ENCODE measurements around the gene FNIP2.

FNIP2 gene

DNA sequence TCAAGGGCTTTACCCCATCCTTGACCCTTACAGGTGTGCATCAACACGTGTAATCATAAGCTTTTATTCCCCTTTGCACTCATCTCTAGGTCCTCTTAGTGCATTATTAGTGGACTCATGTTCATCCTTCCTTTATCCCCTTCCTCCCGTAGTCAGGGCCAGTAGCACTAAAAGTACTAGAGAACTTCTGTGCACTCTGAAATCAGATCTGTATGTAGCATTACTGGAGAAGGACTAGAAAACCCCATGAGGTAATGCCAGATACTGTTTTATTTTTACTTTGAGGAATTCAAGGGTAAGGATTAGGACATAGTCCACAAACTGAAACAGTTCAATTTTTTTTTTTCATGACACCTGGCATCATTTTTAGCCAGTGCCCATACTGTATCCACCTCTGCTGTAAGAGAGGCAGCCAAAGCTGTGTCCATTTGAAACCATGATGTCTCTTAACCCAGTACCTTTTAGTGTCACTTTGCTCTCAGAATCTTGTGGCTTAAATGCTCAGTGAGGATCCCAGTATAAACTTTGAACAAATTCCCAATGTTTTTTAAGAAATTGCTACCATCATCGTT lies 134.7 kb downstream of the FNIP2 start:
- TF ChIP-seq, protein P1, sequence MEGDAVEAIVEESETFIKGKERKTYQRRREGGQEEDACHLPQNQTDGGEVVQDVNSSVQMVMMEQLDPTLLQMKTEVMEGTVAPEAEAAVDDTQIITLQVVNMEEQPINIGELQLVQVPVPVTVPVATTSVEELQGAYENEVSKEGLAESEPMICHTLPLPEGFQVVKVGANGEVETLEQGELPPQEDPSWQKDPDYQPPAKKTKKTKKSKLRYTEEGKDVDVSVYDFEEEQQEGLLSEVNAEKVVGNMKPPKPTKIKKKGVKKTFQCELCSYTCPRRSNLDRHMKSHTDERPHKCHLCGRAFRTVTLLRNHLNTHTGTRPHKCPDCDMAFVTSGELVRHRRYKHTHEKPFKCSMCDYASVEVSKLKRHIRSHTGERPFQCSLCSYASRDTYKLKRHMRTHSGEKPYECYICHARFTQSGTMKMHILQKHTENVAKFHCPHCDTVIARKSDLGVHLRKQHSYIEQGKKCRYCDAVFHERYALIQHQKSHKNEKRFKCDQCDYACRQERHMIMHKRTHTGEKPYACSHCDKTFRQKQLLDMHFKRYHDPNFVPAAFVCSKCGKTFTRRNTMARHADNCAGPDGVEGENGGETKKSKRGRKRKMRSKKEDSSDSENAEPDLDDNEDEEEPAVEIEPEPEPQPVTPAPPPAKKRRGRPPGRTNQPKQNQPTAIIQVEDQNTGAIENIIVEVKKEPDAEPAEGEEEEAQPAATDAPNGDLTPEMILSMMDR (IDR thresholded peaks at IDR 0.05; ENCODE audit: low read depth, low read length): no peak
- no peaks in the 10 kb centered on the region for H3K36me3 ChIP-seq
- no peaks in the 10 kb centered on the region for H3K9me3 ChIP-seq
- no peak for DNase-seq
- H3K4me1 ChIP-seq: no peaks in the 10 kb centered on the region
- no peaks in the 10 kb centered on the region for H3K27me3 ChIP-seq
- no peak overlapping the region for H3K4me3 ChIP-seq (ENCODE audit: low read depth, low read length)

DNA sequence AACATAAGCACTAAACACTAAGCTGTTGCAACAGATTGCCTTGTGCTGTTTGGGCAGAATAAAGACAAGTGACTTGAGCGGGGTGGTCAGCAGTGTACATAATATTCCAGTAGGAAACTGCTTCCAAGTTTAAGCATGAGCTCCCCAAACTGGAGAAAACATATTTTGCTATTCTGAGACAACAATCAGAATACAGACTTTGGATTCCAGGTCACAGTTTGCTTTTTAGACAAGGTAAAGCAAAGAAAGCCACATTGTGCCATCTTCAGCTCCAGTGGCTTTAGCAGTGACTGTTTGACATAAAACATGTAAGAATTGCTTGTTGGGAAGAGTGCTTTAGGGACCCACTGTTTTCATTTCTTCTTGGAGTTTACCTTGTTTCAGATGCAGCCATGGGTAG lies 136.0 kb downstream of the FNIP2 start:
- Histone ChIP-seq H3K9me3 (no peaks in the 10 kb centered on the region), H3K4me3 (ENCODE audit: low read depth, low read length) (no peak overlapping the region), H3K4me1 (no peaks in the 10 kb centered on the region), H3K36me3 (no peaks in the 10 kb centered on the region), H3K27me3 (no peaks in the 10 kb centered on the region)
- TF ChIP-seq, protein P1 (IDR thresholded peaks at IDR 0.05; ENCODE audit: low read depth, low read length): no peak
- no peak for DNase-seq

DNA sequence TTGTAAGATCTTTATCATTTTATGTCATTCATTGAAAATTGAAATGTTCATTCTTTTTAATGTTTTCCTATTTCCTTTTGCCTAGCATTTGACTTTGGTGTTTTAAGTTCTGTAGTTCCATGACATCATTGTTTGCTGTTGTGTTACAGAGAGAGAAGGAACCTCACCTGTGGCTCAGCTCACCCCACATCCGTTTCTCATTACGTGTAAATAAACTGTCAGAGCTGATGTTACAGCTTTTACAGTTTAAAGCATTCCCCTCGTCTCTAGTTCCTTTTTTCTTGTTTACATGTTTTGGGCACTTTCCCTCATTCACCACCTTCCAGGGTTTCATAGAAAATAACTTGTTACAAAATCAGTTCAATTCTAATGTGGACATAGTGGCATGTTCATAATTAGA lies 137.2 kb downstream of the FNIP2 start:
- no peak for DNase-seq

DNA sequence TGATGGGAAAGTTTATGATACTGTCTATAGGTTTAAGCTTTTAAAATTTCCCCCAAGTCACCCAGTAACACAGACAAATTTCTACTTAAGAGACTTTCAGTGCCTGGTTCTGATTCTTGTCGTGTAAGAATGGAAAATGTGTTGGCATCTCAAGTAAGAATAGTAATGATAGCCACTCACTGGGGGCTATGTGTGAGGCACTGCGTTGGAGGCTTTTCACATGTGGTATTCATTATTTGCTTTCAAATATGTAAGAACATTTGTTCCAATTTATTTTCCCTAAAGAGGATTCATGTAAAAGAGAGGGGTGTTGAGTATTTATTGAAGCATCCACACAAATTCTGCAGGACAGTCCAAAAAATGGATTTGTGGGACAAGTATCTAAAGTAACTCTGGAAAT lies 143.6 kb downstream of the FNIP2 start:
- Histone ChIP-seq H3K27me3 (no peaks in the 10 kb centered on the region), H3K36me3 (no peaks in the 10 kb centered on the region), H3K9me3 (no peaks in the 10 kb centered on the region), H3K4me3 (ENCODE audit: low read depth, low read length) (no peak overlapping the region), H3K4me1 (no peaks in the 10 kb centered on the region)
- TF ChIP-seq, protein P1 (IDR thresholded peaks at IDR 0.05; ENCODE audit: low read depth, low read length): no peak
- no peak for DNase-seq

More for the DNA sequence above, 137.2 kb downstream of the FNIP2 start:
- H3K27me3 ChIP-seq: no peaks in the 10 kb centered on the region
- H3K9me3 ChIP-seq: no peaks in the 10 kb centered on the region
- no peaks in the 10 kb centered on the region for H3K36me3 ChIP-seq
- no peaks in the 10 kb centered on the region for H3K4me1 ChIP-seq
- no peak overlapping the region for H3K4me3 ChIP-seq (ENCODE audit: low read depth, low read length)
- TF ChIP-seq, protein P1 (IDR thresholded peaks at IDR 0.05; ENCODE audit: low read depth, low read length): no peak

DNA sequence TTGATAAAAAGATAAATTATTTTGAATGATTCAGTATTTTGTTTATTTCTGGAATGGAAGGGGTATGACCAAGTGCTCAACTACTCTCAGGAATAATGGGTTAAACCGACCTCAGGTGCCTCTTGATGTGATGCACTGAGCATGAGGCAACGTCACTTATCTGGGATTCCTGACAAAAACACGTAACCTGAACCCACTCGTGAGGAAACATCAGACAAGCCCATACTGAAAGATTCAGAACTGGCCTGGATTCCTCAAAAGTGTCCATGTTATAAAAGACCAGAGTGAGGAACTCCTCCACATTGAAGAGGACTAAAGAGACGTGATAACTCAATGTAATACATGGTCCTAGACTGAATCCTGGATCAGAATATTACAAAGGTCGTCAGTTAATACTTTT lies 144.0 kb downstream of the FNIP2 start:
- no peaks in the 10 kb centered on the region for H3K4me1 ChIP-seq
- TF ChIP-seq, protein P1 (IDR thresholded peaks at IDR 0.05; ENCODE audit: low read depth, low read length): no peak
- no peaks in the 10 kb centered on the region for H3K36me3 ChIP-seq
- no peak for DNase-seq
- no peaks in the 10 kb centered on the region for H3K27me3 ChIP-seq
- no peak overlapping the region for H3K4me3 ChIP-seq (ENCODE audit: low read depth, low read length)
- no peaks in the 10 kb centered on the region for H3K9me3 ChIP-seq

DNA sequence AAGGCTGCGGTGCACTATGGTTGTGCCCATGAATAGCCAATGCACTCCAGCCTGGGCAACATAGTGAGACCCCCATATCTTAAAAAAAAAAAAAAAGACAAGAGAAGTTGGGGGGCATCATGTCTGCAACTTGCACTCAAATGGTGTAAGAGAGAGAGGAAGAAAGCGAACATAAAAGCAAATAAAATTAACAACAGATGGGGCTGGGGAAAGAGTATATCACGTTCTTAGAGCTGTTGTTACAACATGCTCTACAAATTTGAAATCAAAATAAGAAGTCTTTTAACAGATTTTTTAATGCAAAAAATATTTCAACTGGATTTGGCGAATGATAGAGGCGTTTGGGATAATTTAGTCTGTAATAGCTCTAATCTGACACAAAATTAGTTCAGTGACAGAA lies 144.9 kb downstream of the FNIP2 start:
- H3K4me1 ChIP-seq: no peaks in the 10 kb centered on the region
- no peak overlapping the region for H3K4me3 ChIP-seq (ENCODE audit: low read depth, low read length)
- no peaks in the 10 kb centered on the region for H3K36me3 ChIP-seq
- DNase-seq: no peak
- H3K9me3 ChIP-seq: no peaks in the 10 kb centered on the region
- TF ChIP-seq, protein P1 (IDR thresholded peaks at IDR 0.05; ENCODE audit: low read depth, low read length): no peak
- no peaks in the 10 kb centered on the region for H3K27me3 ChIP-seq

Measured in BE2C (cell line).